HEK293 (cell line): Measurements from ENCODE around the gene HDGF.

Experiments
- GFI1B ChIP-seq: fragments of 450-650 bp; formaldehyde crosslinking; IDR thresholded peaks from 2 replicates; pipeline ENCODE4 v1.5.1; 2016; ENCODE audit warnings: missing biosample characterization, missing genetic modification characterization
- GLIS1 ChIP-seq: fragments of 450-650 bp; formaldehyde crosslinking; IDR thresholded peaks from 2 replicates; pipeline ENCODE4 v1.5.1; 2016; ENCODE audit warnings: missing biosample characterization, missing genetic modification characterization
- KLF1 ChIP-seq: fragments of 450-650 bp; formaldehyde crosslinking; IDR thresholded peaks from 2 replicates; pipeline ENCODE4 v1.5.1; 2016; ENCODE audit warnings: missing biosample characterization, missing genetic modification characterization
- MYNN ChIP-seq: fragments of 450-650 bp; formaldehyde crosslinking; IDR thresholded peaks from 2 replicates; pipeline ENCODE4 v1.5.1; 2016; ENCODE audit warnings: missing biosample characterization, missing genetic modification characterization, borderline replicate concordance
- OSR2 ChIP-seq: fragments of 450-650 bp; formaldehyde crosslinking; IDR thresholded peaks from 2 replicates; pipeline ENCODE4 v1.5.1; 2016; ENCODE audit warnings: missing biosample characterization, missing genetic modification characterization
- OVOL3 ChIP-seq: fragments of 450-650 bp; formaldehyde crosslinking; IDR thresholded peaks from 2 replicates; pipeline ENCODE4 v1.5.1; 2016; ENCODE audit warnings: missing biosample characterization, missing genetic modification characterization
- PRDM4 ChIP-seq: fragments of 450-650 bp; formaldehyde crosslinking; IDR thresholded peaks from 2 replicates; pipeline ENCODE4 v1.5.1; 2017; ENCODE audit warnings: missing biosample characterization, missing genetic modification characterization
- PRDM6 ChIP-seq: fragments of 450-650 bp; formaldehyde crosslinking; IDR thresholded peaks from 2 replicates; pipeline ENCODE4 v1.5.1; 2017; ENCODE audit warnings: missing biosample characterization, missing genetic modification characterization
- SP2 ChIP-seq: fragments of 450-650 bp; formaldehyde crosslinking; IDR thresholded peaks from 2 replicates; pipeline ENCODE4 v1.5.1; 2016; ENCODE audit warnings: missing biosample characterization, missing genetic modification characterization
- SP7 ChIP-seq: fragments of 450-650 bp; formaldehyde crosslinking; IDR thresholded peaks from 2 replicates; pipeline ENCODE4 v1.5.1; 2016; ENCODE audit warnings: missing biosample characterization, missing genetic modification characterization
- TCF7L2 ChIP-seq: IDR thresholded peaks from 2 replicates; pipeline ENCODE4 v1.6.1; 2011; ENCODE audit warnings: low read depth, mild to moderate bottlenecking, inconsistent platforms, low read length, moderate library complexity, borderline replicate concordance
- TSHZ1 ChIP-seq: fragments of 450-650 bp; formaldehyde crosslinking; IDR thresholded peaks from 2 replicates; pipeline ENCODE4 v1.5.1; 2016; ENCODE audit warnings: missing biosample characterization, missing genetic modification characterization, borderline replicate concordance
- ZBTB17 ChIP-seq: fragments of 450-650 bp; formaldehyde crosslinking; IDR thresholded peaks from 2 replicates; pipeline ENCODE4 v1.5.1; 2016; ENCODE audit warnings: missing biosample characterization, missing genetic modification characterization
- ZEB2 ChIP-seq: fragments of 450-650 bp; formaldehyde crosslinking; IDR thresholded peaks from 2 replicates; pipeline ENCODE4 v1.5.1; 2016; ENCODE audit warnings: missing biosample characterization, missing genetic modification characterization
- ZNF10 ChIP-seq: fragments of 450-650 bp; formaldehyde crosslinking; IDR thresholded peaks from 2 replicates; pipeline ENCODE4 v1.5.1; 2017; ENCODE audit warnings: missing biosample characterization, missing genetic modification characterization
- ZNF175 ChIP-seq: fragments of 450-650 bp; formaldehyde crosslinking; IDR thresholded peaks from 2 replicates; pipeline ENCODE4 v1.5.1; 2016; ENCODE audit warnings: missing biosample characterization, missing genetic modification characterization
- ZNF2 ChIP-seq: fragments of 450-650 bp; formaldehyde crosslinking; IDR thresholded peaks from 2 replicates; pipeline ENCODE4 v1.5.1; 2016; ENCODE audit warnings: missing biosample characterization, missing genetic modification characterization
- ZNF302 ChIP-seq: fragments of 450-650 bp; formaldehyde crosslinking; IDR thresholded peaks from 2 replicates; pipeline ENCODE4 v1.5.1; 2016; ENCODE audit warnings: missing biosample characterization, missing genetic modification characterization, low read depth
- ZNF341 ChIP-seq: fragments of 450-650 bp; formaldehyde crosslinking; IDR thresholded peaks from 2 replicates; pipeline ENCODE4; 2016; ENCODE audit warnings: low read depth, missing biosample characterization, missing genetic modification characterization
- ZNF350 ChIP-seq: fragments of 450-650 bp; formaldehyde crosslinking; IDR thresholded peaks from 2 replicates; pipeline ENCODE4 v1.5.0; 2017; ENCODE audit warnings: missing biosample characterization, mild to moderate bottlenecking, missing genetic modification characterization
- ZNF366 ChIP-seq: fragments of 450-650 bp; formaldehyde crosslinking; conservative IDR thresholded peaks from 2 replicates; pipeline ENCODE4 v1.5.1; 2016; ENCODE audit warnings: missing biosample characterization, missing genetic modification characterization
- ZNF426 ChIP-seq: fragments of 450-650 bp; formaldehyde crosslinking; IDR thresholded peaks from 2 replicates; pipeline ENCODE4 v1.5.1; 2017; ENCODE audit warnings: missing biosample characterization, missing genetic modification characterization, mild to moderate bottlenecking, inconsistent platforms, moderate library complexity
- ZNF600 ChIP-seq: fragments of 450-650 bp; formaldehyde crosslinking; IDR thresholded peaks from 2 replicates; pipeline ENCODE4 v1.5.1; 2016; ENCODE audit warnings: missing biosample characterization, missing genetic modification characterization
- ZNF664 ChIP-seq: fragments of 450-650 bp; formaldehyde crosslinking; IDR thresholded peaks from 2 replicates; pipeline ENCODE4 v1.5.1; 2016; ENCODE audit warnings: missing biosample characterization, missing genetic modification characterization

The HDGF gene

GRCh38 chr1:156706657-156707416, 44.6 kb downstream of the HDGF start (continued):
- no peak for TF ChIP-seq PRDM6
- no peak for TF ChIP-seq ZNF175
- peak; percentile 74 for TF ChIP-seq GLIS1
- TF ChIP-seq ZBTB17 (tag by site-specific recombination): peak; percentile 6; the same call in 1 of the 2 replicates
- TF ChIP-seq ZNF426 (tag by site-specific recombination): no peak
- 0 out of 2 replicates have a peak, but pooled peaks have one; percentile 2 for TF ChIP-seq ZNF600 (tag by site-specific recombination)
- TF ChIP-seq TCF7L2: peak; percentile 55; the same call in 1 of the 2 replicates
- TF ChIP-seq ZNF366 (tag by site-specific recombination): peak; percentile 16
- no peak for TF ChIP-seq ZNF10
- no peak for TF ChIP-seq TSHZ1
- no peak for TF ChIP-seq ZNF664
- TF ChIP-seq KLF1: 0 out of 2 replicates have a peak, but pooled peaks have one; percentile 10
- TF ChIP-seq ZNF302 (tag by site-specific recombination): no peak
- TF ChIP-seq ZNF2 (tag by site-specific recombination): no peak
- no peak for TF ChIP-seq OSR2 (tag by site-specific recombination)
- TF ChIP-seq ZNF341 (tag by site-specific recombination): 0 out of 2 replicates have a peak, but pooled peaks have one; percentile 1
- no peak for TF ChIP-seq MYNN (tag by site-specific recombination)
- TF ChIP-seq OVOL3 (tag by site-specific recombination): no peak
- 0 out of 2 replicates have a peak, but pooled peaks have one; percentile 9 for TF ChIP-seq ZEB2 (tag by site-specific recombination)
- TF ChIP-seq ZNF350 (tag by site-specific recombination): no peak
- peak; percentile 87 for TF ChIP-seq GFI1B (tag by site-specific recombination)
- TF ChIP-seq SP7 (tag by site-specific recombination): 0 out of 2 replicates have a peak, but pooled peaks have one; percentile 1
- TF ChIP-seq SP2 (tag by site-specific recombination): peak; percentile 2; the same call in 1 of the 2 replicates
- 0 out of 2 replicates have a peak, but pooled peaks have one; percentile 11 for TF ChIP-seq PRDM4 (tag by site-specific recombination)
